ENCODE measurements around the gene DEGS2.

The DEGS2 gene

GRCh38 chr14:100172811-100173210 is 13.4 kb upstream of the DEGS2 start:
- TF ChIP-seq CTCF (IDR thresholded peaks at IDR 0.05; ENCODE audit: insufficient read depth, missing control alignments): no peak
- no peak for FAIRE-seq
- no peak for DNase-seq (ENCODE audit: insufficient read length, low spot score)

- TF ChIP-seq CTCF (IDR thresholded peaks at IDR 0.05; ENCODE audit: insufficient read depth, missing control alignments): no peak
- FAIRE-seq: no peak
- DNase-seq (ENCODE audit: insufficient read length, low spot score): no peak
Observed at GRCh38 chr14:100170880-100171279, 11.4 kb upstream of the DEGS2 start.

- FAIRE-seq (no peak), DNase-seq (ENCODE audit: insufficient read length, low spot score) (no peak)
- no peak for TF ChIP-seq CTCF (IDR thresholded peaks at IDR 0.05; ENCODE audit: insufficient read depth, missing control alignments)
Observed at GRCh38 chr14:100168506-100168905, 9.1 kb upstream of the DEGS2 start.

GRCh38 chr14:100165831-100166440 is 6.5 kb upstream of the DEGS2 start:
- FAIRE-seq (no peak), DNase-seq (ENCODE audit: insufficient read length, low spot score) (no peak)
- no peak for TF ChIP-seq CTCF (IDR thresholded peaks at IDR 0.05; ENCODE audit: insufficient read depth, missing control alignments)

- no peak for DNase-seq (ENCODE audit: insufficient read length, low spot score)
- no peak for FAIRE-seq
Observed at GRCh38 chr14:100165376-100165775, 5.9 kb upstream of the DEGS2 start.

GRCh38 chr14:100160534-100160916 is 1.1 kb upstream of the DEGS2 start:
- no peak for TF ChIP-seq CTCF (IDR thresholded peaks at IDR 0.05; ENCODE audit: insufficient read depth, missing control alignments)
- DNase-seq (ENCODE audit: insufficient read length, low spot score) (no peak), FAIRE-seq (no peak)

More at GRCh38 chr14:100165376-100165775, 5.9 kb upstream of the DEGS2 start:
- TF ChIP-seq CTCF (IDR thresholded peaks at IDR 0.05; ENCODE audit: insufficient read depth, missing control alignments): no peak

- TF ChIP-seq CTCF (IDR thresholded peaks at IDR 0.05; ENCODE audit: insufficient read depth, missing control alignments): no peak
- no peak for DNase-seq (ENCODE audit: insufficient read length, low spot score)
- no peak for FAIRE-seq
Observed at GRCh38 chr14:100159865-100160533, 554 bp upstream of the DEGS2 start.

Measured in D721Med (cell line).